Tibial nerve (tissue), 4 donors: Measurements from ENCODE around the gene EED.

Experiments
- CTCF ChIP-seq, 5 experiments: fragments of 200-600 bp in 3 of 5; fragments of 450-650 bp in 2 of 5; sonication (generic) in 3 of 5; IDR thresholded peaks; one replicate each; pipeline ENCODE4 v1.5.1; 2016 to 2019; ENCODE audit warnings: antibody characterized with exemption in 5 of 5, mild to moderate bottlenecking in 3 of 5, moderate library complexity in 2 of 5
- EP300 ChIP-seq, 2 donors: sonication (generic); formaldehyde crosslinking; IDR thresholded peaks; one replicate each; pipeline ENCODE4 v1.6.1; 2017; ENCODE audit warnings: antibody characterized with exemption in 2 of 2, mild to moderate bottlenecking in 1 of 2

GRCh38 chr11:86302092-86302793 is 57.7 kb downstream of the EED start, which contains the start of gene HIKESHI:
- TF ChIP-seq CTCF (IDR thresholded peaks at IDR 0.05) = peak in 2 of 5 experiments; percentile 11 to 26
- peak; percentile 91 to 94 for TF ChIP-seq EP300 (IDR thresholded peaks at IDR 0.05)
